Activated T-cell treated with anti-CD3 and anti-CD28 coated beads for 4 hours (primary cell): ENCODE data around the gene ZDHHC9.

Experiments used
- DNase-seq: peaks from one replicate; pipeline ENCODE4 v3.0.0-alpha.2; 2020

The ZDHHC9 gene

DNA sequence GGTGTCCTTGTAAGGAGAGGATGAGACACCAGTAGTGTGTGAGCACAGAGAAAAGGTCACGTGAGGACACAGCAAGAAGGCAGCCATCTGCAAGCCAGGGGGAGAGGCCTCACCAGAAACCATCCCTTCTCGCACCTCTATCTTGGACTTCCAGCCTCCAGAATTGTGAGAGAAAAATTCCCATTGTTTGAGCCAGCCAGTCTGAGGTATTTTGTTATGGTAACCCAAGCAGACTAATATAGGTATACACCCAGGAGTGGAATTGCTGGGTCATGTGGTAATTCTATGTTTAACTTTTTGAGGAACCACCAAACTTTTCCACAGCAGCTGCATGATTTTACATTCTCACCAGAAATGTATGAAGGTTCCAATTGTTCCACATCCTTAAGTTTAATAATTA is 25.6 kb downstream of the ZDHHC9 start:
- no peak for DNase-seq

DNA sequence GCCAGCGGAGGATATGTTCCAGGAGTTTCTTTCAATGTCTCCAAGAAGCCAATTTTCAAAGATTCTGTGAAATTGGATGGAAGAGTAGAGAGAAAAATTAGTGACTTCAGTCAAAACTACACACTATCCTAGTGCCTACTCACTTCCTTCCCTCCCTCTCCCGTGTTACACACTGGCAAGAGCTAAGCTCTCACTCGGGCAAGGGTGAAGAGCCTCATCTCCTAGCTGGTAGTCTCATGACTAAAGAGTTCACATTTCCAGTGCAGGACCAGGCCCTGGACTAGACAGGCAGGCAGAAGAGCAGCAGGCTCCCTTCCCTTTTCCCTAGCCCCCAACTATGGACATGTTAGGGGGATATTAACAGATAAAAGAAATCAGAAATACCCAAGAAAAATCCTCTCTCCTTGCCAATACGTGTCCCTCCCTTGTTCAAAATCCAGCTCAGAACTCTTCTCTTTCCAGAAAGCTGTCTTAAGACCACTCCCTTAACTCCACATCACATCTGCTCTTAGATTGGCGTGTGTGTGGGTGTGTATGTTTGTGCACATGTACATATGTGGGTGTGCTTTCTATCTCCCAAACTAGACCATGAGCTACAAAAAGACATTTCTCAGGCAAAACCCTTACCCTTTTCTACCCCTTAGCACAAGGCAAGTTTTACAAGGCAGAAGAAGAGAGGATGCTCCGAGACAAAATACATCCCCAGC is 29.9 kb downstream of the ZDHHC9 start:
- DNase-seq, result no peak

DNA sequence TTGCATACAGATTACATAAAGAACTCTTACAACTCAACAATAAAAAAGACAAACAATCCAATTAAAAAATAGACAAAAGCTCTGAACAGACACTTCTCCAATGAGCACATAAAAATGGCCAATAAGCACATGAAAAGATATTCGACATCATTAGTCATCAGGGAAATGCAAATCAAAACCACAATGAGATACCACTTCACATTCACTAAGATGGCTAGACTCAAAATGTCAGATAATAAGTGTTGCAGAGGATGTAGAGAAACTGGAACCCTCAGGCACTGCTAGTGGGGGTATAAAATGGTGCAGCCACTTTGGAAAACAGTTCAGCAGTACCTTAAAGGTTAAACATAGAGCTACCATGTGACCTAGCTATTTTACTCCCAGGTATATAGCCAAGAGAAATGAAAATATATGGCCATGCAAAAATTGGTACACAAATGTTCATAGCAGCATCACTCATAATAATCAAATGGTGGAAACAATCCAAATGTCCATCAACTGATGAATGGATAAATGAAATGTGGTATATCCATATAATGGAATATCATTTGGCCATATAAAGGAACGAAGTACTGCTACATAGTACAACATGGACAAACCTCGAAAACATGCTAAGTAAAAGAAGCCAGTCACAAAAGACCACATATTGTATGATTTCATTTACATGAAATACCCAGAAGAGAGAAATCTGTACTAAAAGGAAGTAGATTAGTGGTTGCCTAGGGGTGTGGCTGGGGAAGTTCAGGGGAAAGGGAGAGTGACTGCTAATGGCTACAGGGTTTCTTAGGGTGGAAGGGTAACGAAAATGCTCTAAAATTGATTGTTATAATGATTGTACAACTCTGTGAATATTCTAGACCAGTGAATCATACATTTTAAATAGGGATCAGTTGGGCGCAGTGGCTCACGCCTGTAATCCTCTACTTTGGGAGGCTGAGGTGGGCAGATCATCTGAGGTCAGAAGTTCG is 34.6 kb downstream of the ZDHHC9 start:
- DNase-seq, result no peak

DNA sequence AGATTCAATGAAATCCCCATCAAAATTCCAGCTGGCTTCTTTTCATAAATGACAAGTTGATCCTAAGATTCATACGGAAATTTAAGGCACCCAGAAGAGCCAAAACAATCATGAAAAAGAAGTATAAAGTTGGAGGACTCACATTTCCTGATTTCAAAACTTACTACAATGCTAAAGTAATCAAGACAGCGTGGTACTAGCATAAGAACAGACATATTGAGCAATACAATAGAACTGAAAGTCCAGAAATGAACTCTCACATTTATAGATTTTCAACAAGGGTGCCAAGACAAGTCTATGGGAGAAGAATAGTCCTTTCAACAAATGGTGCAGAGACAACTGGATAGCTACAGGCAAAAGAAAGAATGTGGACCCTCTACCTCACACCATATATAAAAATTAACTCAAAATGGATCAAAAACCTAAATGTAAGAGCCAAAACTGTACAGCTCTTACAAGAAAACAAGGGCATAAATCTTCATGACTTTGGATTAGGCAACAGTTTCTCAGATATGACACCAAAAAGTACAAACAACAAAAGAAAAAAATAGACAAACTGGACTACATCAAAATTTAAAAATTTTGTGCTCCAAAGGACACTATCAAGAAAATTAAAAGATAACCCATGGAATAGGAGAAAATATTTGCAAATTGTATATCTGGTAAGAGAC is 35.4 kb downstream of the ZDHHC9 start:
- no peak for DNase-seq

DNA sequence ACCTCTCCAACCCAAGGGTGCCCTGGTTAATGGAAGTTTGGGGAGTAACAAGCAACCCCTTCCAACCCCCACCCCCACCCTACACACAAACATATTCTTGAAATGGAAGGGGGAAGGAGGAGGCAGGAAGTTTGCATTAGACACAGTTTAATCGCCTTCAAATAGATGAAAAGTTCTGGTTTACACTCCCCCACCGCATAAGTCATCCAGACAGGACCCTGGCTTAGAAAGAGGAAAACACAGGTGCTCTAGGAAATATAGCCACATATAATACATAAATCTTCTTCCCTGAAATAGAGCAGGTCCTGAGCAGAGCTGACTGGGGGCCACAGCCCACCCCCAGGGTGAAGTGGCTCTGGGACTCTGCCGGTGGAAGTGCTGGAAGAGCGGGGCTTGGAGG is 38.9 kb downstream of the ZDHHC9 start:
- DNase-seq, result no peak

DNA sequence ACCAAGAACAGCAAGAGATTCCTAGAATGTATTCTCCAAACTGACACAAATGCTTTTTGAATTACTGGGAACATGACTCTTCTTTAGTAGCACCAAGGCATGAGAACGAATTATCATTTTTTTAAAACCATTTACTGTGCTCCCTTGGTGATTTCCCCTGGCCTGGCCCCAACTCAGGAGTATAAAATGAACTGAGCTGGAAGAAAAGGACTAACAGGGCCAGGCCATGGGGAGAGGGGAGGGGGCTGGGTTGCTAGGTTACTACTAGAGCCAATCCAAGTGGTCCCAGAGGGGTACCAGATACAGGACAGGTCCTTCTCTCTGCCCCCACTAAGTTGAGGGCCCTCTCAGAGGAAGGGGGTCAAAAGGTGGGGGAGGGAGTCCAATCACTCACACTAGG is 40.8 kb downstream of the ZDHHC9 start:
- no peak for DNase-seq

DNA sequence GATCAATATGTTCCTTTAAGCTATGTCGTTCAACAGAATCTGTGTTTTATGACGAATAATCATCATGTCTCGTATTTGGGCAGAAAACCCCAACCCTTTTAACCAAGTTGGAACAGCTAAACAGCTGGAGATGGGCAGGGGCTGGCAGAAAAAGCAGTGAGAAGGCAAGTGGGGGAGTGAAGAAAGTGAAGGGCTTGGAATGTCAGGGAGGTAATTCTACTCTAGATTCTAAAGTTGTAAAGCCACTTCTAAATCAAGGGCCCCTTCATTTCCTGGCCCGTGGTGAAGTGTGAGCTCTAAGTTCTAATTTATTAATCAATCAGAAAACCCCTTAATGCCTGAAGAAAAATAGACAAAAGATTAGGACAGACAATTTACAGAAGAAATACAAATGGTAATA is 43.5 kb downstream of the ZDHHC9 start:
- DNase-seq, result no peak

DNA sequence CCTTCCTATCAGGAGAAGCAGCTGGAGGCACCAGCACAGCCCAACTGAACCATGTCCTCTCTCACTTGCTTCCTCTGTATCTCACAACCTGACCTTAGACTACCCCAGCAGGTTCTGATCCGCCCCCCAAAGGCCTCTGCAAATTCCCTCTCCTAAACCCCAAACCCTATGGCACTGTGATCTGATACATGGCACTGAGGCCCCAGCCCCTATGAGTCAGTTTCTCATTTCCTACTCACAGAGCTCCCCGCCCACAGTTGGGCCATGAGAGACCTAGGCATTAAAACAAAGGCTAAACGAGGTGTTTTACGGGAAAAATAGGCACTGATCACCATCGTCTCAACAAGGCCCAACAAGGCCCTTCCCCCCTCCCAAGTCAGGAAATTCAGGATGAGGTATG is 44.8 kb downstream of the ZDHHC9 start:
- no peak for DNase-seq

DNA sequence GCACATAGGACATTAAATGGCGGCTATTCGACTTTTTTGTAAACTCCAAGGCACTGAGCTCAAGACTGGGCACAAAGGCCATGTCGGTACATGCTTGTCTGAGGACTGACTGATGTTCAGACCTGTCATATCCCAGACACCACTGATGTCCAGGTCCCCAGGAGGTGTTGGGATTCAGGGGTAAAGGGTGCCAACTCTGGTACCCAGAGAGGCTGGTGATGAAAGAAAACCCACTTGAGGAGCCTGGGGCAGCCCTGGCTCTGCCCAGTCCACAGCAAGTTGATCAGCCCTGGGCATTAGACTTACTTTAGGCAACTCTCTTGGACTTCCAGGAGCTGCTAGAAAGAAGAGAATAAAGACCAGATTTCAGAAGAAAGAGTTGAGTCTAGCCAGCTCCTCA is 45.2 kb downstream of the ZDHHC9 start:
- no peak for DNase-seq

DNA sequence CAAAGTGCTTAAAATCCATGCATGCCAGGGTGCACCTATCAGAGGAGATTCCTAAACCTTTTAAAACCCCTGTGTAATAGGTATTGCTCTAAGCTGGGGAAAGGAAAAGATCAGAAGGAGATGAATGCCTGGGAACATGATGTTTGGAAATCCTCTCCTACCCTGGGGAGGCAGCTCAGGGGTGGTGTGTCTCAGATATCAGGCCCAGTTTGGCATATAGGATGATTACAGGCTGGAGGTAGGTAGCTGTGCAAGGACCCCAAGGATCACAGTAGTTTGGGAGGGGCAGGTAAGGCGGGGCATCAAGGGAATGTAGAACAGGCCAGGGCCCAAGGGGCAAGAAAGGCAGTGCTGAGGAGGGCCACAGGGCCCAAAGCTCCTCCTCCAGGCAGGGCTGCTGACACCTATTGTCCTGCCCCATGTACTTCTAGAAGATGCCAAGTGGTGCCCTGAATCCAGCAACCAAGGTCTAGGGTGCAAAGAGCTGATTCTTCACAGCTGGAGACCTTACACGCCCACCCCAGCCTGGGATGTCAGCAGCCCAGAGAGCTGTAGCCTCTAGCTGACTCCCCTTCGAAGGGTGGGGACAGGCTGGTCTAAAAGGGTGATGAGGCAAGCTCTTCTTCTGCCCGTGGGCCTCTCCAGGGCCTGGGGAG is 46.3 kb downstream of the ZDHHC9 start:
- DNase-seq, result no peak

DNA sequence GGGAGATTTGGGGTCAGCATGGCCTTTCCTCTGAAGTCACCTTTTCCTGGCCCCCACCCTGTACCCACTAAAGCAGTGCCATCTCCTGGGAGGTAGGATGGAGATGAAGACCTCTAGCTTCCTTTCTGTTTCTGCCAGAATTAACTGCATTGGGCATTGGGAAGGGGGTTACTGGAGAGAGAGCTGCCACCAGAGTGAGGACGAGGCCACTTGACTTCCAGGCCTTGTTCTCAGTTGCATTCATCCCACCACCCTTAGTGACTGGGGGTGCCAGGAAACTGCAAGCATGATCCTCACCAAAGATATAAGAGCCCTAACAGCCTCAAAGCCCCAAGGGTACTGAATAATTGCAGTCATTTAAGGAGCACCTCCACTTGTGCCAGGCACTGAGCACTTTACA is 48.1 kb downstream of the ZDHHC9 start:
- no peak for DNase-seq

DNA sequence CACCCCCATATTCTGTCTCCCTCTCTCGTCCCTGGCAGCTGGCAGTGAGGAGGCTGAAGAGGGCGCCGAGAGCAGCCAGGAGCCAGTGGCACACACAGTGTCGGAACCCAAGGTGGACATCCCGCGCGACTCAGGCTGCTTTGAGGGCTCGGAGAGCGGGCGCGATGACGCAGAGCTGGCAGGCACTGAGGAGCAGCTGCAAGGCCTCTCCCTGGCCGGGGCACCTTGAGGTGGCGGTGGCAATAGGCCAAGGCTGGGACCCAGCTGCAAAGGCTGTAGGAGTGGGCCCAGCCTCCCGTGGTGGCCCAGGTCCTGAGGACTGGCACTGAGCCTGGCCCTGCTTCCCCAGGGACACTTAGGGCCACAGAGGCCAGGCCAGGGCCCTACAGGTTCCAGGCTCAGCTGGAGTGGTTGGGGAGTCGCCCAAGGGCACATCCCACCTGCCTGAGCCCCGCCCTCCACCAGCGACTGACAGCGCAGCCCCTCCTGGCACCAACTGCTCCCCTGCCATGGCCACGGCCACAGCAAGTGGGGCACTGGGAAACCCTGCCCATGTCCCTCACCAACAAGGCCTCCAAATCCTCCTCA is 50.0 kb downstream of the ZDHHC9 start:
- DNase-seq, result no peak

DNA sequence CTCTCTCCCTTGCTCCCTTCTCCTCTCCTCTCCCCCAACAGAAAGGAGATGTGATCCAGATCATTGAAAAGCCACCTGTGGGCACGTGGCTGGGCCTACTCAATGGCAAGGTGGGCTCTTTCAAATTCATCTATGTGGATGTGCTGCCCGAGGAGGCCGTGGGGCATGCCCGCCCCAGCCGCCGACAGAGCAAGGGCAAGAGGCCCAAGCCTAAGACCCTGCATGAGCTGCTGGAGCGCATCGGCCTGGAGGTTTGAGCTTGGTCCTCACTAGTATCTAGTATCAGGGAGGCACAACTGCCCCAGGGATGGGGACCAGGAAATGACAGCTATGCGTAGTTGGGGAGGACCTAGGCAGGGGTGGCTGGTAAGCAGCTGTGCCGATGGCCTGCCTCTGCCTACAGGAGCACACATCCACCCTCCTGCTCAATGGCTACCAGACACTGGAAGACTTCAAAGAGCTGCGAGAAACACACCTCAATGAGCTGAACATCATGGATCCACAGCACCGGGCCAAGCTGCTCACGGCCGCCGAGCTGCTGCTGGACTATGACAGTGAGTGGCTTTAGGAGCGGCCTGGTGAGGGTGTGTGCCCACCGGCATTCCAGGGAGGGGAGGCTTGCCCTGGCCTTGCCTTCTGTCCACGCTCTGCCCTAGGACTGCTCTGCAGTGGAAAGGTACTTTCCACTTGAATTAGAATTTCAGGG is 50.9 kb downstream of the ZDHHC9 start:
- no peak for DNase-seq

DNA sequence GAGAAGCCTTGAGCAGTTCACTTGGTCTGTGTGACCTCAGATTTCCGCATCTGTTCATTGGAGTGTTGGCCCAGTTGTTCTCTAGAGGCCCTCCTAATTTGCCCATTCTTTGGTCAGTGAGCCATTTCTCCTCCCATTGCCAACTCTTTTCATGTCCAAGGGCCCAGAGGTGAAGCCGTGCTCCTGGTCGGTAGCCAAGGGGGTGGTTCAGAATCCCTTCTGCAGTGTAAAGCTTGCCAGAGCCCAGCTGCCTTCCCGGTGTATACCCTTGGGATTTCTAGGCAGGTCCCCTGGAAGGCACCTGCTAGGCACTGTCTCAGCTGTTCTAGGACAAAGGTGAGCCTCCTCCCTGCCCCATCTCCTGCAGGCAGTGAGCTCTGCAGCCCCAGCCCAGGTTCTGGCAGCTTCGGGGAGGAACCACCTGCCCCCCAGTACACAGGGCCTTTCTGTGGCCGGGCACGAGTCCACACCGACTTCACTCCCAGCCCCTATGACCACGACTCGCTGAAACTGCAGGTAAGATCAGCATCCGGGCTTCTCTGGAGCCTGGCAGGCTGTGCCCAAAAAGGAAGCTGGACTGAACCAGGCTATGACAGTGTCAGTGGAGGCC is 51.6 kb downstream of the ZDHHC9 start:
- DNase-seq, result no peak

DNA sequence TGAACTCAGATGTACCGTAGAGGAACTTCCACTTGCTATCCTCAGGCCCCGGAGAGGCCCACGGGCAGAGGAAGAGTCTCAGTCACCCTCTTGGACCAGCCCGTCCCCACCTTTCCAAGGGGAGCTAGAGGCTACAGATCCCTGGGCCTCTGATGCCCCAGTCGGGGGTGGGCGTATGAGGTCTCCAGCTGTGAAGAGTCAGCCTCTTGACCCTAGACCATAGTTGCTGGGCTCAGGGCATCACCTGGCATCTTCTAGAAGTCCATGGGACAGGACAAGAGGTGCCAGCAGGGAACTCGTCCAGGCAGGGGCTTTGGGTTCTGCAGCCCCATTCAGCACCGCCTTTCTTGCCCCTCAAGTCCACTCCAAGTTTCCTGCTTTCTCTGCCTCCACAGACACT is 52.4 kb downstream of the ZDHHC9 start:
- no peak for DNase-seq

DNA sequence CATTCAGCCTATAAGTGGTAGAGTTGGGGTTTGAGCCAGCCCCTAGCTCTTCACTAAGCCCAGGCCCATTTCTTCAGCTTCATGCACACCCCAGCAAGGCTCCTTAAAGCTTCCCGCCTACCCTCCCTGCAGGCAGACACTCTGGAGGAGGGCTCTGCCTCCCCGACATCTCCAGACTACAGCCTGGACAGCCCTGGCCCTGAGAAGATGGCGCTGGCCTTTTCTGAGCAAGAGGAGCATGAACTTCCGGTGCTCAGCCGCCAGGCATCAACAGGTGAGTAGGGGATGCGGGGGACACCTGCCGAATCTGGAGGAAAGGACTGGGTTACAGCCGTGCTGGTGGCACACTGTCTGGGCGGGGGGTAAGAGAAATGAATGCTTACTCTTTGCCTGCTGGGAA is 52.9 kb downstream of the ZDHHC9 start:
- DNase-seq, result no peak

DNA sequence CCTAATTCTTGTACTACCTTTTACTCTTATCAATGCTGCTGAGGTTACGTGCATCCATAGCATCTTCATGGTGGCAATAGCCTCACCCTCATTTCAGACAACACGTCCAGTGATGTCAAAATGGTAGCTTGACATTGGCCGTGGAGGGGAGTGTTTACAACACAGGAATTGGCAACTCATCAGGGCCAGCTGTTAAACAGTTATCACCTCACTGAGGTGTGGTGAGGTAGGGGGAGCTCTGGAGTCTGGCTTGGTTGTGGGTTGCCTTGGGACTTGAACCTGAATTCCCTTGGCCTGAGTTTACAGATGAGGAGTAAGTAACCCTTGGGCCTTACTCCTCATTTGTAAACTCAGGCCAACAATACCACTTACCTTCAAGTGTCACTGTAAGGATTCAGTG is 53.5 kb downstream of the ZDHHC9 start:
- DNase-seq, result no peak

DNA sequence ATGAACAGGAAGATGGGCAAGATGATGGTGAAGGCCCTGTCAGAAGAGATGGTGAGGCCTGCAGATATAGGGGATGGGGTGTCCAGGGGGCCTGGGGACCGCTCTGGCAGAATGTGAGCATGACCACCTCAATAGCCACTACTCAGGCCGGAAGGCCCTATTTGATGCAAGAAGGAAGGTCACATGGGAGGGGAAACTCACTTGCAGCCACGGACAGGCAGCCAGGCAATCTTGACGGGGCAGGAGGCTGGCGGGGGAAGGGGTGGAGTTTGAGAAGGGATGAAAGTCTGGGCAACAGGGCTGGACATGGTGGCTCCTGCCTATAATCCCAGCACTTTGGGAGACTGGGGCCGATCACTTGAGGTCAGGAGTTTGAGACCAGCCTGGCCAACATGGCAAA is 55.2 kb downstream of the ZDHHC9 start:
- DNase-seq, result no peak

DNA sequence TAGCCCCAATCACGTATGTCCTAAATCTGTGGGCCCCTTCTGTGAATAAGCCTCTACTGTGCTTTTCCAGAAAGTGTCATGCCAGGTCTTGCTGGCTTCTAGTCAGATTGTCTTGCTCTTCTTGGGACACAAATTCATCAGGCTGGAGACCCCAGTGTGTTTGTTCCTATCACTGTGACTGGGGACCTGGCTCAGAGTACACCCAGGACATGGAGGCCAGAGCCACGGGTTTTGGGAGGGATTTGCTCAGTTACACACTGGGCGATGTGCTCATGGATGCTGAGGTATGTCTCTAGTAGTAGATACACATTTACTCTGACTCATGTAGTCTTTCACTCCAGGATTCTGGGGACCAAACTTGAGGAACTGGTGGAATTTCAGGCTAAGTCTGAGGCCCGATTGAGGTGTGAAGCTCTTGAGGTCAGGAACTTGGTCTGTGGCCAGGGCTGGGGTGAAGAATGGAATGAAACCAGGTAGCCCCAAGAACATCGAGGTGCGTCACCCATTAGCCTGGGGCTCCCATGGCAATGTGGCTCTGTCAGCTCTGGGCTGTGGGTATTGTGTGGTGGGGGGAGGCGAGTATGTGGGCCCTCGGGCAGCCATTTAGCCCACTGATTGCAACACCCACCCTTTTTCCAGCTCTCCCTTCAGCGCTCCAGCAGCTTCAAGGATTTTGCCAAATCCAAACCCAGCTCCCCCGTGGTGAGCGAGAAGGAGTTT is 56.2 kb downstream of the ZDHHC9 start:
- no peak for DNase-seq

DNA sequence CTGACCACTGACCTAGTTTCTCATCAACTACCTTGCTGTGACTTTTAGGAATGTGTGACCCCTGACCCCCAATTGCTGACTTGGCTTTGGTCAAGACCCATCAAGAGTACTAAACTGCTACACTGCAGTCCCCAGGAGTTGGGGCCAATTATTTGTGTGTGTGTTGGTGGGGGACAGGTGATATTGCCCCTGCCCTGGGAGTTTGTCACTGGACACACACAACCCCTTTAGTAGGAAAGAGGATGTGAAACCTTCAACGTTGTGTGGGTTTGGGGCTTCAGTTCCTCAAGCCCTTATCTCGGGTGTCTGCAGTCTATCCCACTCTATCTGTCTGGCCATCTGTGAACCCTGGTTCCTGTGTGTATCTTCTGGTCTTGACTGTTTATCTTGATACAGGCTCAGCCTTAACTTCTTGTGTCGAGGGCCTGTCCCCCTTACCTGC is 57.5 kb downstream of the ZDHHC9 start:
- no peak for DNase-seq
